ENCODE measurements around the gene VPS35L. TPM values are rescaled to one million over a fixed set of nuclear protein-coding genes. Genes with fewer than 3 reads are reported as not detected.

The VPS35L gene
- 35.0 and 47.7 TPM in 2 replicates for total RNA-seq

GRCh38 chr16:19555186-19555937 is at the start of gene VPS35L:
Gene VPS35L, plus strand, starts transcription at chr16:19555703. Its CDS starts 27 bp downstream, at chr16:19555730.

GRCh38 chr16:19521471-19522396 is 33.8 kb upstream of the VPS35L start, which contains the start of gene GDE1:
Gene GDE1, minus strand, starts transcription at chr16:19522098. Its CDS starts 134 bp downstream, at chr16:19521964.

GRCh38 chr16:19523559-19524355 is 31.7 kb upstream of the VPS35L start, which contains the start of gene CCP110:
Gene CCP110, plus strand, starts transcription at chr16:19523942. Its CDS starts 3,940 bp downstream, at chr16:19527882.

GRCh38 chr16:19717741-19718623 is 162.5 kb downstream of the VPS35L start, which contains the start of the genes IQCK and KNOP1:
Gene IQCK, plus strand, starts transcription at chr16:19718271. Its CDS starts 36 bp downstream, at chr16:19718307.
Gene KNOP1, minus strand, starts transcription at chr16:19718227. Its CDS starts 3,192 bp downstream, at chr16:19715035.

Other genes starting within 250 kb of the VPS35L start
- not detected in 2 replicates for gene TMC5, start 137.8 kb upstream of the VPS35L start, total RNA-seq
- 63.4 and 66.5 TPM in 2 replicates for gene GDE1, start 33.6 kb upstream of the VPS35L start, total RNA-seq
- gene CCP110, start 31.8 kb upstream of the VPS35L start, total RNA-seq: 2.4 and 5.1 TPM in 2 replicates
- gene KNOP1, start 162.5 kb downstream of the VPS35L start, total RNA-seq: 11.2 and 12.5 TPM in 2 replicates
- 11.7 and 13.2 TPM in 2 replicates for gene IQCK, start 162.6 kb downstream of the VPS35L start, total RNA-seq